Measurements from ENCODE around the gene HNRNPAB. TPM values are rescaled to one million over a fixed set of nuclear protein-coding genes. Genes with fewer than 3 reads are reported as not detected.

The HNRNPAB gene
- total RNA-seq, 1 experiment from 2014 or later: 547 TPM

DNA sequence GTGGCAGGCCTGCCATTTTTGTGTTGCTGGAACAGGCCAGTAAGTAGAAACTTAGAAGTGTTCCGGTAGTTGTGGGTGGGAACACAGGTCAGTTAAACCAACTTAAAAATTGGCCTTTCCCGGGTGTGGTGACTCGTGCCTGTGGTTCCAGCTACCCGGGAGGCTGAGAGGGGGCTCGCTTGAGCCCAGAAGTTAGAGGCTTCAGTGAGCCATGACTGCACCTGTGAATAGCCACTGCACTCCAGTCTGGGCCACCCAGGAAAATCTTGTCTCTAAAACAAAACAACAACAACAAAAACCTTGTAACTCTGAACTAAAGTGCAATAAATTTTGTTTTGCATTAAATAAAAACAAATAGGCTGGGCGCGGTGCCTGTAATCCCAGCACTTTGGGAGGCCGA, 49.3 kb upstream of the HNRNPAB start:
- H4K91ac ChIP-seq (ENCODE audit: insufficient read length, low read depth, low read length): no peak overlapping the region
- no CpG with 5 or more reads among the region's 8 CpGs for WGBS (ENCODE audit: extremely low coverage, insufficient read length, low lambda C conversion rate)
- no peaks in the 10 kb centered on the region for H4K20me1 ChIP-seq (ENCODE audit: control insufficient read depth, insufficient read depth, insufficient read length)
- no peak overlapping the region for H3T11ph ChIP-seq (ENCODE audit: low read length)
- no peak for DNase-seq
- peaks cover 5 to 14% of the 10 kb centered on the region in 2 experiments for H3K4me1 Mint-ChIP-seq
- no peaks in the 10 kb centered on the region; the same call in 1 of the 2 replicates for H3K4me1 ChIP-seq (ENCODE audit: insufficient read depth, low read length)
- H3K27me3 Mint-ChIP-seq (ENCODE audit: low read depth): no peaks in the 10 kb centered on the region; the same call in 1 of the 2 replicates
- H3K4me2 ChIP-seq (ENCODE audit: insufficient read depth, insufficient read length, low read length): no peak overlapping the region
- H2AFZ ChIP-seq (ENCODE audit: low read length): no peak overlapping the region
- H4K5ac ChIP-seq (ENCODE audit: insufficient read length, low read depth, low read length): no peak overlapping the region
- H2BK5ac ChIP-seq (ENCODE audit: insufficient read length, low read length): no peak overlapping the region
- no peak overlapping the region for H3K23ac ChIP-seq (ENCODE audit: insufficient read length, low read depth, low read length)
- H4K8ac ChIP-seq (replicated peaks; ENCODE audit: insufficient read length, low read depth, low read length): no peak overlapping the region
- H3K27ac ChIP-seq (ENCODE audit: insufficient read length, low read depth, low read length): no peak overlapping the region
- TF ChIP-seq CTCF (conservative IDR thresholded peaks at IDR 0.05): no peak
- no peak overlapping the region for H3K4ac ChIP-seq (ENCODE audit: low read depth, low read length)
- no peak overlapping the region for H2BK120ac ChIP-seq (ENCODE audit: low read depth, low read length, poor library complexity, severe bottlenecking)
- no peak overlapping the region for H3K18ac ChIP-seq (ENCODE audit: insufficient read length, low read depth, low read length)
- no peak overlapping the region for H3K56ac ChIP-seq (ENCODE audit: insufficient read length, low read depth, low read length)
- peaks cover 4% of the 10 kb centered on the region for H3K79me1 ChIP-seq (ENCODE audit: insufficient read depth, low read depth, low read length, poor library complexity, severe bottlenecking)
- H3K4me3 Mint-ChIP-seq: no peak overlapping the region
- peaks cover 5% of the 10 kb centered on the region for H3K23me2 ChIP-seq (ENCODE audit: insufficient read length, low read depth, low read length, poor library complexity, severe bottlenecking)
- H3K9me3 Mint-ChIP-seq: no peaks in the 10 kb centered on the region; a peak in 1 of 5 replicates
- no peak overlapping the region for H3K9ac ChIP-seq (ENCODE audit: extremely low read depth, insufficient read length, low read length)
- H3K14ac ChIP-seq (ENCODE audit: insufficient read depth, low read length): no peak overlapping the region
- H2AK5ac ChIP-seq (ENCODE audit: insufficient read length, low read length): no peak overlapping the region
- H3K36me3 Mint-ChIP-seq (ENCODE audit: insufficient read depth in 1 of 3, low read depth in 3 of 3): peaks cover 18 to 26% (median 26%) of the 10 kb centered on the region in 3 experiments; a peak in 6 of 7 replicates
- no peak overlapping the region for H2BK15ac ChIP-seq (ENCODE audit: low read depth, low read length)
- H3K27me3 ChIP-seq (ENCODE audit: insufficient read depth, low read length): no peaks in the 10 kb centered on the region
- H3K27ac Mint-ChIP-seq: no peak overlapping the region
- H3K9me3 ChIP-seq (ENCODE audit: control insufficient read depth, low read depth, low read length): no peaks in the 10 kb centered on the region
- H2BK20ac ChIP-seq (ENCODE audit: low read depth, low read length, poor library complexity, severe bottlenecking): no peak overlapping the region
- H3K79me2 ChIP-seq (ENCODE audit: insufficient read depth, low read length): no peaks in the 10 kb centered on the region
- H2BK12ac ChIP-seq (ENCODE audit: insufficient read length, low read depth, low read length): no peak overlapping the region
